Fibroblast of lung (primary cell): ENCODE data around the gene A1BG.

Experiments
- EZH2 ChIP-seq: IDR thresholded peaks from 2 replicates; pipeline ENCODE4 v1.5.1; 2012; ENCODE audit warnings: low read length, control low read depth, mild to moderate bottlenecking; ENCODE audit errors: missing control alignments
- TF ChIP-seq, protein P1 (sequence below), 2 donors: IDR thresholded peaks in 1 of 2; conservative IDR thresholded peaks in 1 of 2; 1 replicate in 1 of 2; 2 replicates in 1 of 2; pipeline ENCODE4 v1.5.1; 2011 to 2012; ENCODE audit warnings: low read length in 2 of 2, control low read depth in 1 of 2, inconsistent platforms in 1 of 2, low read depth in 1 of 2, mild to moderate bottlenecking in 1 of 2

DNA sequence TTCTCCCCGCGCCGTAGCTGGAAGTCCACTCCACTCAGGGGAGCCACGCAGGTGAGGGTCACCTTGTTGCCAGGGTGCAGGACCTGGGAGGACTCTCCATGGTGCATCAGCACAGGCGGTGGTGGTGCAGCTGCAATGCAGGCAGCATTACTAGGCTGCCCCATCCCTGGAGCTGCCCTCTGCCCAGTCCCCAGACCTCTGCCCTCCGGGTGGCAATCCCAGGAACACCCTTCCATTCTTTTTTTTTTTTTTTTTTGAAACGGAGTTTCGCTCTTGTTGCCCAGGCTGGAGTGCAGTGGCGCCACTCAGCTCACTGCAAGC lies 1.8 kb downstream of the A1BG start:
- TF ChIP-seq, protein P1, sequence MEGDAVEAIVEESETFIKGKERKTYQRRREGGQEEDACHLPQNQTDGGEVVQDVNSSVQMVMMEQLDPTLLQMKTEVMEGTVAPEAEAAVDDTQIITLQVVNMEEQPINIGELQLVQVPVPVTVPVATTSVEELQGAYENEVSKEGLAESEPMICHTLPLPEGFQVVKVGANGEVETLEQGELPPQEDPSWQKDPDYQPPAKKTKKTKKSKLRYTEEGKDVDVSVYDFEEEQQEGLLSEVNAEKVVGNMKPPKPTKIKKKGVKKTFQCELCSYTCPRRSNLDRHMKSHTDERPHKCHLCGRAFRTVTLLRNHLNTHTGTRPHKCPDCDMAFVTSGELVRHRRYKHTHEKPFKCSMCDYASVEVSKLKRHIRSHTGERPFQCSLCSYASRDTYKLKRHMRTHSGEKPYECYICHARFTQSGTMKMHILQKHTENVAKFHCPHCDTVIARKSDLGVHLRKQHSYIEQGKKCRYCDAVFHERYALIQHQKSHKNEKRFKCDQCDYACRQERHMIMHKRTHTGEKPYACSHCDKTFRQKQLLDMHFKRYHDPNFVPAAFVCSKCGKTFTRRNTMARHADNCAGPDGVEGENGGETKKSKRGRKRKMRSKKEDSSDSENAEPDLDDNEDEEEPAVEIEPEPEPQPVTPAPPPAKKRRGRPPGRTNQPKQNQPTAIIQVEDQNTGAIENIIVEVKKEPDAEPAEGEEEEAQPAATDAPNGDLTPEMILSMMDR (conservative IDR thresholded peaks at IDR 0.05 in 1 of 2, IDR thresholded peaks at IDR 0.05 in 1 of 2; ENCODE audit: low read depth in 1 of 2, low read length in 2 of 2): no peak
- TF ChIP-seq EZH2: no peak
